HPDE6-E6E7 (cell line): Measurements from ENCODE around the gene RPLP2.

ENCODE experiments used
- DNase-seq: peaks from one replicate; pipeline ENCODE4 v3.0.0; 2011; ENCODE audit warnings: missing footprints; ENCODE audit errors: extremely low spot score

RPLP2 gene

GRCh38 chr11:773830-774229, 35.9 kb upstream of the RPLP2 start:
- no peak for DNase-seq

GRCh38 chr11:774873-775592, 34.7 kb upstream of the RPLP2 start:
- peak; percentile 71 for DNase-seq

- DNase-seq = no peak
Measured at GRCh38 chr11:776263-776560, 33.6 kb upstream of the RPLP2 start.

GRCh38 chr11:776561-777287, 33.0 kb upstream of the RPLP2 start:
- DNase-seq = no peak

- peak; percentile 91 for DNase-seq
Measured at GRCh38 chr11:777288-778255, 32.2 kb upstream of the RPLP2 start, which contains the start of gene GATD1. GATD1 (minus strand) TSS chr11:777487; CDS start chr11:777462, 25 bp downstream.

- no peak for DNase-seq
Measured at GRCh38 chr11:778976-779954, 30.5 kb upstream of the RPLP2 start.

GRCh38 chr11:779955-780532, 29.7 kb upstream of the RPLP2 start:
- no peak for DNase-seq

GRCh38 chr11:782264-783174, 27.2 kb upstream of the RPLP2 start:
- DNase-seq = no peak

- no peak for DNase-seq
Measured at GRCh38 chr11:783581-784015, 26.2 kb upstream of the RPLP2 start.

GRCh38 chr11:786235-787083, 23.3 kb upstream of the RPLP2 start:
- DNase-seq = no peak

- DNase-seq = no peak
Measured at GRCh38 chr11:787084-787675, 22.6 kb upstream of the RPLP2 start.

GRCh38 chr11:788009-788640, 21.6 kb upstream of the RPLP2 start:
- DNase-seq = no peak

GRCh38 chr11:788953-789940, 20.5 kb upstream of the RPLP2 start:
- no peak for DNase-seq

- no peak for DNase-seq
Measured at GRCh38 chr11:789943-790342, 19.8 kb upstream of the RPLP2 start, which contains the start of gene CEND1. CEND1 (minus strand) TSS chr11:790090; CDS start chr11:788576, 1,514 bp downstream.

- DNase-seq = no peak
Measured at GRCh38 chr11:790721-791564, 18.8 kb upstream of the RPLP2 start.
